Glomerular visceral epithelial cell (primary cell): Measurements from ENCODE around the gene PRRT1.
"Not testable (repeated sequence)": the region's sequence is repeated elsewhere in the genome, so short reads cannot be mapped to it uniquely, and the experiment has no call there.

Source experiments
- DNase-seq: peaks from one replicate; pipeline ENCODE4 v3.0.0-alpha.2; 2016; ENCODE audit errors: extremely low spot score

The PRRT1 gene

DNA sequence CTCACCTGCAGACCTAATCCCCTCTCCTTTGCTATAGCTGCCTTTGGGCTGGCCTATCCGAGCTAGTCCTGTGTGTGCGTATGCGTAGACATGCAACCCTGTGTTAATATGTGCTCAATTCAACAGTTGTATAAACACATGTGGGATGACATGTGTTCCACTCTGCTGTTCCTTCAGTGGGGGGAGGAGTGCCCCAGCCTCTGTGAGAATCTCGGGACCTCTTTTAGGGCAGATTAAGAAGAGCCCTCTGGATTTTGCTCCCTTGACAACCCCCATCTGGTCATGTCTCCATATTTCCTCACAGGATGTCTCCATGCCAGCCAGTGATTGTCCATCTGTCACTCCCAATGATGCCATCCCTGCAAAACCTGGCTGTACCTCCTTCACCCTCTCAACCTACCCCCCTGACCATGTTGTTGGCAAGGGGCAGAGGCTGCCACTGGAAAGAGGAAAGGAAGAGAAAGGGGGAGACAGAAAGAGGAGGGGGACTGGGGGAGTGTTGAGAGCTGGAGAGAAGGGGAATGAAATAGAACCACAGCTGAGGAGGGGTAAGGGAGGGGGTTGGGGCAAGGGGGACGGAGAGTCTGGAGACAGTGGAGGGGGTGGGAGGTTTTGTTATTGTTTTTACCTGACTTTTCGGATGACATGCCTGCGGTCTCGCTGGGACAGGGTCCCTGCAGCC, 417 bp downstream of the PRRT1 start:
- no peak for DNase-seq

DNA sequence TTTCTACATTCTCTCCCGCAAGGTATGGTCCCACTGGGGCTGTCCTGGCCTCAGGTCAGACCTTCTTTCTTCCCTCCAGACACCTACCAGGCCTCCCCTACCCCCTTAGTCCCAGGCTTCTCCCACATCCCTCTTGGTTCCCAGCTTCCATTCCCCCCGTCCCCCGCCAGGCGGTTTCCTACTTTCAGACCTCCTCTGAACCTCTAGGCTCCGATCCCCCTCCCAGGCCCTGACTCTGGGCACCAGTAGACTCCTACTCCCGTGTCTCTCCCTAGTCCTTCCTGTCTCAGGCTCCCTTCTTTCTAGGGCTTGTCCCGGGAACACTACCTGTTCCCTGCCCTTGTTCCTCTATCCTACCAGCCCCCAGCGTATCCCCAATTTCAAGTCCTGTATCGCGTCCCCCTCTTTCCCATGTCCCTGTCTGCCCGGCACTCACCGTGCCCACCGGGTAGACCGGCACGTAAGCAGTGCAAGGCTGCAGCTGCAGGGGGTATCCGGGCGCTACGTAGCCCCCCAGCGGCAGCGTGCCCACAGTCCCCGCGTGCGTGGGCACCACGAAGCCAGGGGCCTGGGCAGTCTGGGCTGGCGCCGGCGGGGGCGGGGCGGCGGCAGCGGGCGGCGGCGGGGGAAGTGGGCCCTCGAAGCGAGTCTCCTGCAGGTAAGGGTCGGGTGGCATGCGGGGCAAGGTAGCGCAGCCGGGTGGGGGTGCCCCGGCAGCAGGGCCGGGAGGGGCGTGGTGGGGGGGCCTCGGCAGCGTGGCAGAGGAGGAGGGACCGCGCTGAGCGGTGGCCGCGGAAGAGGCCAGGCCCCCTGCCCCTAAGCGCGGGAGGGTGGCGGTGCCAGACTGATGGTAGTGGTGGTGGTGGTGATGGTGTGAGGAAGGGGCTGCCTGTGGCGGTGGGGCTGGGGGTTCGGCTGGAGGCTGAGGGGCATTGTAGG, 1.5 kb downstream of the PRRT1 start:
- DNase-seq = no peak

DNA sequence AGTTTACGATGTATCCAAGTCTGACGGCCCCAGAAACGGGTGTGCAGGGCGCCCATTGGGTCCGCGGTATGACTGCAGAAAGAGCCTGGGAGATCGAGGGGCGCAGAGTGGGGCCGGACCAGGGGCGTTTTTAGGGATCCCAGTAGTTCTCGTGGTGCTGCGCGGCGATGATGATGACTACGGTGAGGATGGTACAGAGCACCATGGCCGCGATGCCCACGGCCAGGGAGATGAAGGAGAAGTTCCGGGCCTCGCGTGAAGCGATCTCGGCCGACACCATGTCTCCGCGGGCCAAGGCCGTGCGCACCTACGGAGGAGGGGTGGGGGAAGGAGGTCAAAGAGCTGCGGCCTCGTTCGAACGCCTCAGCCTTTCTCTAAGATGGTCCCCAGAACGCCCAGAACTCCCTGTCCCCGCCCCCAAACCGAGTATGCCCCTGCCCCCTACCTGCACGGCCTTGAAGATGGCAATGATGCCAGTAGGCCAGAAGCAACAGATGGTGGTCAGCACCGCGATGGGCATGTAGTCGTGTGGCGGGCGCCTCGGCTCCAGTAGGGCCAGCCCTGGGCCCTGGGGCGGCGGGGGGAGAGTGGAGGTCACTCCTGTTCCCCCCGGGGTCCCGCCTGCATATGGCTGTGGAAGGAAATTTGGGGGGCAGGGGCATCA, 2.5 kb downstream of the PRRT1 start:
- no peak for DNase-seq

DNA sequence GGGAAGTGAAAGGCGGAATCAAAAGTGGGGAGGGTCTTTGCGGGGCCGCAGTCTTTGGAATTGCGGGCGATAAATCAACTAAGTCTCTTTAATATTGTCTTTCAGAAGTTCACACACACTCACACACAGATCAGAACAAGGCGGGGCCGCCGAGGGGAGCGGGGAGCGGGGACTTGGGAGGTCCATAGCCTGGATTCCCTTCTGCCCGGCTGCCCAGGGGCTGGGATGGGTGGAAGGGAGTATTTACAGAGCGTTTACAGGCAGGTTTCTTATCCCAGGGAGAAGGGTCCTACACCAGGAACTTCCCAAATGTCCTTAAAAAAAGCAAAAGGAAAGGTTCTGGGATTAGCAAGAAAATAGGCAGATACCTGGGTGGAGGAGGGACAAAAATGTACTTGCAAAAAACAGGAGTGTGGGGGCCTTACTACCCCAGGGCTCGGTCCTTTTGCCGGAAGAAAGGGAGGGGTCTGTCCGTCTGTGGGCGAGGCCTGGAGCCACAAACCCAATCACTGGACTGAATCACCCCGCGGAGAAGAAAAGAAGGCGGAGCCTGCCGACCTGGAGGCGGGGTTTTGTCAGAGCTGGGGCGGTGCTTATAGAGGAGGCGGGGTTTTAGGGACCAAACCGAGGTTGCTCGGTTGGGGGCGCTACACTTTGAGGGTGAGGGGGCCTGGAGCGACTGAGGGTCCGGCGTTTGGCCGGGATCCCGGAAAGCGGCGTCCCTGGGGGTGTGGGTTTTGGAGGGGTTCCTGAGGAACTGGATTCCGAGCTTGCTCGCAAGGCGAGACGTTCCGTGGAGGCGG, 3.2 kb downstream of the PRRT1 start:
- DNase-seq = no peak

DNA sequence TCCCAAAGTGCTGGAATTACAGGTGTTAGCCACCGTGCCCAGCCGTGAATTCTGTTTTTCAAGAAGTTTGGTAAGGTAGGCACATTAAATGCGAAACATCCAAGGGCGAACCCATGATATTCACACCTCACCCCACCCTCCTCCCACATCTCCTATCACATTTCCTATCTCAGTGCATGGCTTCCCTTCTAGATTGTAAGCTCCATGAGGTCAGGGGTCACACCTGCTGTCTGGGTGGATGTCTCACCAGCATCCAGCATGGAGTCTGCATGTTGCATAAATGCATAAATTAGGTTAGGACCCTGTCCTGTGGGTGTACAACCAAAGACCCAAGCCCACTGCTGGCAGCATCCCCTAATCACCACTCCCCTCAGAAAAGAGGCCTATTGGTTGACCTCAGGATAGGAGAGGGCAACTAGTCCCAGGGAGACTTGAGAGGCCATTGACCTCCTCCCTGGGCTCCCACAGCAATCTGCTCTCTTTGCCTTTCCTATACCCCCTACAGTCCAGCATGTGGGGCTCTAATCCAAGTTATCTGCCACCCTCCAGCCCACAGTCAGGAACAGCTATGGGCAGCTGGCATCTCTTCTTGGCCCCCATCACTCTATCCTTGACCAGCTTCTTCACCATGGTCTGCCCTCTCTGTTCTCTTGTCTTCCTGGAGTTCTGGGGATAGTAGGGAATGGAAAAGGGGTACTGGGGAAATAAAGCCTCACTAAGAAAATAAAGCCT, 4.2 kb downstream of the PRRT1 start:
- no peak for DNase-seq

DNA sequence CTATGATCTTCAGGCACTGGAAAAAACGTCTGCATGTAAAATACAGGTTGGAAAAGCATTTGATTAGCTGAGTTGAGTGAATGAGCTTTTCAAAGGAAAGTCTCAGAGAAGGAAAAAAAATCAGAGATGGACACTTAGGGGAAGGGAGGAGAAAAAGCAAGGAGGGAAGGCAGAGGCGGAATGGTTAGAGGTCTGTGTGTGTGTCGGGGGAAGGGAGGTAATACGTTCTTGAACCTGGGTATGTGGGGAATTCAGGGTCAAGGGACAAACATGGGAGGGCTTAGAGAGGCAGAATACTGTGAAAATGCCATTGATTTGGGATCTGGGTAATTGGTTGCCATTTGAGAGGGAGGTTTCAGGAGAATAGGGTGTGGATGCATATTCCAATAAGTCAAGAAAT, 5.1 kb downstream of the PRRT1 start:
- DNase-seq = no peak

DNA sequence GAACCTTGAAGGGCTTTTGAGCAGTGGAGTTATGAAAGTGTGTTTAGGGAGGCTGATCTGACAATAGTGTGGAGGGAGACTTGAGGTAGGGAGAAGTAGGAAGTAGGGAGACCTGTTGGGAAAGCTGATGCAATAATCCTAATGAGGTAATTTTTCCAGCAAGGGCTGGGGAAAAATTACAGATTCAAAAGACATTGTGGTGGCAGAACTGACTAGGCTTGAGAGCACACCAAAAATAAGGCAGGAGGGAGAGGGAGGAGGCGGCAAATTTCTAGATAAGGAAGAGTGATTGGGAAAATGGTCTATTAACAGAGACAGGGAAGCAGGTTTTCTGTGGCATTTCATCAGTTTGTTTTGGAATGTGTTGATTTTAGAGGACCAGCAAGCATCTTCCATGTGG, 5.5 kb downstream of the PRRT1 start:
- DNase-seq = no peak

DNA sequence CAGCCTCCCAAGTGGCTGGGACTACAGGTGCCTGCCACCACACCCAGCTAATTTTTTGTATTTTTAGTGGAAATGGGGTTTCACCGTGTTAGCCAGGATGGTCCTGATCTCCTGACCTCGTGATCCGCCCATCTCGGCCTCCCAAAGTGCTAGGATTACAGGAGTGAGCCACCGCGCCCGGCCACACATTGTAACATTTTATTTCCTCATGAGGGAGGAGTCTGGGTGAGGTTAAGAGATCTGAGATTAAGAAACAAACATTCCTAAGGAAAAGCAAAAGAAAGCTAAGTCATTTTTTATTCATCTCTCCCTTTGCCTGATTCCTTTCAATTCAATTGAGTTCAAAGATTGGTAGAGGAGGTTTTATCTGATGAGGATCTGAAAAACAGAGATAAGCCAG, 7.5 kb downstream of the PRRT1 start:
- not testable (repeated sequence) for DNase-seq

DNA sequence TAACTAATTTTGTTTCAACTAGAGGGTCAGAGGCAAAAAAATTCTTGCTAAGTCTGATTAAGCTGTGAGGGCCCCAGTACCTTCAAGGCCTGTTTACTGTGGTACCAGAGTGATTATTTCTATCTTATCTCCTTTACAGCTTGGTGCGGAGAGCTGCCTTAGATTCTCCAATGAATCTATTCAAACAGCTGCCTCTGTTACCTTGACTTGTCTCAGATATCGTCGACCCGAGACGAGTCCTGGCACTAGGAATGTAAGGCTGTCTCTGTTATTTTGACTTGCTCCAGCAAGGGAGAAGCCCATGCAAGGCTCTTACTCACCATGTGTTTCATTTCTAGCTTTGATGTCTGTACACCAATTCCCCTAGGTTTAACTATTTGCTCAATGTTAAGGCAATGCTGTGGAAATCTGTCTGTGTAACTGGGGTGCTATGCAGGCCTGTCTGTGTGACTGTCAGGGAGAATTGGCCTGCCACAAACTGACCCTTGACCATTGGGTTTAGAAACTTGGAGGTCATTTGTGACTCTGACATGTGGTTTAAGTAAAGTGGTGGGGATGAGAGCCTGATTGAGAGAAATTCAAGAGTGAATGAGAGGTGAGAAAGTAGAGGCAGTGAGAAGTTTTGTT, 11.2 kb downstream of the PRRT1 start:
- no peak for DNase-seq

DNA sequence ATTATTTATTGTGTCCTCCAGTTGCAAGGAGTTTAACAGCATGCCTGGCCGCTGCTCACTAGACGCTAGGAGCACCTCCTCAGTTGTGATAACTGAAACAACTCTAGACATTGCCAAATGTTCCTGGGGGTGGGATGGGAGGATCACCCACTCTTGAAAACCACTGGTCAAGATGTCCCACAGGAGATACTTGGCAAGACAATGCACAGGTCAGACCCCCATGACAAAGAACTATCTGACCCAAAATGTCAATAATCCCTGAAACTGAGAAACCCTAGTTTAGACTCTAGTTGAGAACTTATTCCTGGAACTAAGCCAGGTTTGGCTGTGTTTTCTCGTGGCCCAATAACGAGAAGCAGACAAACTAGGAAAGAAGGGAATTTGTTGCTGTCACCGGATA, 12.1 kb downstream of the PRRT1 start:
- DNase-seq = no peak

DNA sequence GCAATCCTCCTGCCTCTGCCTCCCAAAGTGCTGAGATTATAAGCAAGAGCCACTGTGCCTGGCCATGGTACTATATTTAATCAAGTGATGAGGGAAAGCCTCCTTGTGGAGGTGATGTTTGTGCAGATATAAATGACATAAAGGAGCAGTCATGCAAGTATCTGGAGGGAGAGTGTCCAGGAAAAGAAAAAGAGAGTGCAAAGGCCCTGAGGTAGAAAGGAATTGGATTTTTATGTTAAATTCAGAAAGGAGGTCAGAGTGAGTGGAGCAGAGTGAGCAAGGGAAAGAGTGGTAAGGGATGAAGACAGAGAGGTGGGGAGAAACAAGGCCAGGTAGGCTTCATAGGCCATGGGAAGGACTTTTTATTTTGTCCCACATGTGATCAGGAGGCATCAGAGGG, 14.3 kb downstream of the PRRT1 start:
- no peak for DNase-seq

DNA sequence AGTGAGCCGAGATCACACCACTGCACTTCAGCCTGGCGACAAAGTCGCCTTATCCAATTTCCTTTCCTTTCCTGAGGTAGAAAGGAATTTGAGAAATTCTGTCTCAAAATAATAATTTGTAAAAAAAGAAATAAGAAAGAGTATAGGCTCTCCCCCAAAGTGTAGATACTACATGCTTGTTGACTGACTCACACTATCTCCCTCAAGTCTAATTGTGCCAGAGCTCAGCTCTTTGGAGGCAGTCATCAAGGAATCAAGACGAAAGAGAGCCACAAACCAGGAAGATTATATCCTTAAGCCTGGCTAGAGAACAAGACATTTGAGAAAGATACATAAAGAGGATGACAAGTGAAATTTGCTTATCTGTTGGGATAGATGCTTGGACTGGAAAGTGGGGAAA, 18.0 kb downstream of the PRRT1 start:
- DNase-seq = no peak

DNA sequence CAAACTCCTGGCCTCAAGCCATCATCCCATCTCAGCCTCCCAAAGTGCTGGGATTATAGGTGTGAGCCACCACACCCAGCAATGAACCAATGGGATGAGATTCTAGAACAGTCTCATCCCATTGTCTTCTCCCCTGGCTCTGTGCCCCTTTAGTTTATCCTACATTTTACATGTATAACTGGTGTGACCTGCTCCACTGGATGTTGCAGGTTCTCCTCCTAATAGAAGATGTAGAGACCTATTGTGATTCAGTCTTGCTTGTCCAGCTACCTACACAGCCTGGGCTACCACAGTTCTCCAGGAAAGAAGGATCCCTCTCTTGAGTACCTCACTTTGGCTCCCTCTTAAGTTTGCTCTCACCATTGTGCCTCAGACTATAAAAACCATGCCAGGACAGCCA, 19.6 kb downstream of the PRRT1 start:
- DNase-seq = no peak

DNA sequence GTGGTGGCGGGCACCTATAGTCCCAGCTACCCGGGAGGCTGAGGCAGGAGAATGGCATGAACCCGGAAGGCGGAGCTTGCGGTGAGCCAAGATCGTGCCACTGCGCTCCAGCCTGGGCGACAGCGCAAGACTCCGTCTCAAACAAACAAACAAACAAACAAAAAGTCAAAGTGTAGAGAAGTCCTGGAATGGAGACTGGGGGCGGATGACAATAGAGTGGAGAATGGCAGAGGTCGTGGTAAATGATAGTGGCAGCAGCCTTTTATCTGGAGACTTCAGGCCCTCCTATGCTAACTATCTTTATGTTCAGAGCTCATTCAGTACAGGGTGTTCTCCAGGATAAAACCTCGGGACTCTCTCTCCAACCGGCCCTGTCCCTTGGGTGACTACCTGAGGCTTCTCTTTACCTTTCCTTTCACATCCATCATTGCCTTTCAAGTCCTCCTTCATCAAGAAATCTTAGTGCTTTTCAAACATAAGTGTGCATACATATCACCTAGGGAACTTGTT, 20.2 kb downstream of the PRRT1 start:
- no peak for DNase-seq

DNA sequence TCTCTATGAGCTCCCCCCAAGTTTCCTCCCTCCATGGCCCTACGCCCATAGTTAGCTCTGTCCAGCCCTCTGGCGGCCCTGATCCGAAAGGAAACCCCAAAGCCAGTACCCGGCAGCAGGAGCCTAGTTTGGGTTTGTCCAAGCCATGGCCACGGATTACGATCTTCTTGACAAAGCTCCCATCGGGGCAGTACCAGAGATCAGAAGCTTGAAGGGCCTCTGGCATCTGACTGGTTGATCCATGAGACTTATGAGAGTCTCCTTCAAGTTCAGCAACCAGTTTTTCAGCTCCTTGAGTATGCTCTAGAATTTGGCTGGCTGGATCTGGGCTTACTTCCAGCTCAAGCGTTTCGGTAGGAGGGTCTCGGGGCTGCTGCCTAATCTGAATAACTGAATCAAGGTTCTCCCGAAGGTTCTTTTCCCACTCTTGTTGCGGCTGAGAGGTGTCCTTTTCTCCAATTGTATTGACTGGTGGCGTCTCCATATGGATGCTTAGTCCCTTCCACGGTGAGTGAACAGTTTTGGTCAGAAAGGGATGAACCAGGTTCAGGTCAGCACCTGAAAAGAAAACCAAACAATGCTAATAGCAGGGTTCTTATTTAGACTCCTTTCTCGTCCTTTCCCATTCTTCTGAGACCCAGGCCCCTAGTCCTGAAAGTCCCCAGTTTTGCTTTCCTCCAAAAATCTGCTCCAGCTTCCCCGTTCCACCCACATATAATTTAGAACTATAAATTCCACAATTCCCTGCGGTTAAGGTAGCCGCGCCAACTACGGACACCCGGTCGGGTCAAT, 22.2 kb downstream of the PRRT1 start:
- no peak for DNase-seq

DNA sequence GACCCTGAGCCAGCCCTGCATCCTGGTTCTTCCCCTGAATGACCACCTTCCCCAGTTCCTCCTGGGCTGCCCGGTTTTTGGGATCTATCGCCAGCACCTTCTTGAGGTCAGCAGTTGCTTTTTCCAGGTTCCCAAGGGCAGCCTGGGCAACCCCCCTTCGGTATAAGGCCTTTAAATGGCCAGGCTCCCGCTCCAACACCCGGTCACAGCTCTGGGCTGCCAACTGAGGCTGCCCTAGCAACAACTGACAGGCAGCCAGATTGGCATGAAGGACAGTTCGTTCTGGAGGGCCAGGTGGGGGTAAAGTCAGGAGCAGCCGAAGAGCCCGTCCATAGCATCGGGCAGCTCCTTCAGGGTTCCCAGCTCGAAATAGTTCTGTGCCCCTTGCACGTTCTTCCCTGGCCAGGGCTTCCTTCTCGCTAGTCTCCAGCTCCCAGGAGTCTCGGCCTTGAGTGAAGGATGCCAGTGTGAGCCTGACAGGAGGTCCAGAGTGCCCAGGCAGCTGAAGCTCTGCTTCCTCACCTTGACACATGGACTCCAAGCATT, 22.9 kb downstream of the PRRT1 start:
- DNase-seq = no peak

DNA sequence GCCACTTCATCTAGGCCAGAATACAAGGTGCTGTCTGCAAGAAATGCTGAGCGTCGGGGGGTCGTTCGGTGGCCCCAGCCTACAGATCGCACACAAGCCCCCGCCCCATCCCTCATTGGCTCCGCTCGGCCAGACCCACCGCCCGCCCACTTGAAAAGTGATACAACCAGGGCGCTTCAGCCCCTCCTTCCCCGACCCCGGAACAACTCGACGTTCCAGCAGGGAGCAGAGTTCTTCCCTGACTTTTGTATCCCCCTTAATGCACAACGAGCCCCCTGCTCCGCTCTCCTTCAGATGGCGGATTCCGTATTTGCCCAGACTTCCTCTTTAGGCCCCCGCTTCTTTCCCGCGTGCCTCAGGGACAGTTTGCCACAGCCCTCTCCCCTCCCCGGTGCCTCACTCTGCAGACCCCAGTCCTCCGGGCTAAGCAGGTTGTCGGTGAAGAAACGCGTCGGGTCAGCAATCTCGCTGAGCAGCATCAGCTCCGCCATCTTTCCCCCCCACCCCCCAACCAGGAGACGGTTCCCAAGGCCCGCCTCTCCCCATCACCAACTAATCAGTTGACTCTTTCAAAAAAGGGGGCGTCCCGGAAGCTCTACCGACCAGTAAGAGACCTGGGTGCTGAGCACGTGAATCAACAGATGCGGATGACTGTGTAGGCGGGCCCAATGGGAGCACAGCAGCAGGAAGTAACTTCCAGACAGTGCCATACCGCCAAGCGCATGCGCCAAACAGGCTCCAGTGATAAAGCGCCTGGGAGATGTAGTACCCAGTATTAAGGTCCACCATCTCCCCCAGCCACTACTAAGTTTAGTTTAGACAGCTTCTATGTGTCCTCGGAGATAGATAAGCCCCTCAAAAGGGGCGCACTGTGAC, 23.8 kb downstream of the PRRT1 start, which contains the start of gene ATF6B:
Gene ATF6B, minus strand, starts transcription at position 530 of the 876 bp plus-strand sequence. Its CDS starts 39 bp downstream, at position 491.
- DNase-seq = peak; percentile 100

DNA sequence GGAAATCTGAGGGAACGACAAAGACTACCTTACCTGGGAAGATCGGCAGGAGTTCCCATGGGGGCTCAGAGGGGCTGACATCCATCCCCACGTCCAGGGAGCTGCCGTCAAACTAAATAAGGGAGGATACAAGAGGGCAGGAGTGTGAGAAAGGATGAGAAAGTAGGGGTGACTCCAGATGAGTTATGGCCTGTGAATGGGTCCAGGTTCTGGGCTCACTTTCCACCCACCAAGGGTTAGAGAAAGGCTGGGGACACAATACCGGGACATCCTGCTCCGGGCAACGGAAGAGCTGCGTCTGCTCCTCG, 24.4 kb downstream of the PRRT1 start:
- DNase-seq = no peak
